Osteoblast (primary cell): ENCODE results near the gene PTPN22. TPM values are rescaled to one million over a fixed set of nuclear protein-coding genes. Genes with fewer than 3 reads are reported as not detected.

Experiments
- DNase-seq: peaks from one replicate; pipeline ENCODE4 v3.0.0; 2011; ENCODE audit warnings: low spot score, mixed read lengths; ENCODE audit not compliant: insufficient read length; ENCODE audit errors: missing footprints
- H2AFZ ChIP-seq: 2 replicates; pipeline ENCODE4 v1.6.0; 2011; ENCODE audit warnings: mild to moderate bottlenecking, low read length
- H3K27ac ChIP-seq: 2 replicates; pipeline ENCODE4 v1.5.1; 2011; ENCODE audit warnings: mild to moderate bottlenecking, low read depth, low read length, moderate library complexity
- H3K27me3 ChIP-seq: 2 replicates; pipeline ENCODE4 v1.6.0; 2012; ENCODE audit warnings: mild to moderate bottlenecking, control low read depth, inconsistent platforms, low read length, moderate library complexity; ENCODE audit not compliant: insufficient read depth
- H3K36me3 ChIP-seq: 2 replicates; pipeline ENCODE4 v1.5.1; 2011; ENCODE audit warnings: mild to moderate bottlenecking, low read length, control low read depth, moderate library complexity; ENCODE audit not compliant: insufficient read depth
- H3K4me1 ChIP-seq: 2 replicates; pipeline ENCODE4 v1.5.1; 2011; ENCODE audit warnings: mild to moderate bottlenecking, low read length, control low read depth, moderate library complexity; ENCODE audit not compliant: insufficient read depth
- H3K4me2 ChIP-seq: 2 replicates; pipeline ENCODE4 v1.6.0; 2011; ENCODE audit warnings: mild to moderate bottlenecking, low read length; ENCODE audit not compliant: insufficient read depth
- H3K4me3 ChIP-seq: fragments of 200-600 bp; sonication (generic); 3 replicates; pipeline ENCODE4 v1.5.1; 2012; ENCODE audit warnings: mild to moderate bottlenecking, low read length, inconsistent platforms; ENCODE audit not compliant: insufficient read depth
- H3K79me2 ChIP-seq: 2 replicates; pipeline ENCODE4 v1.6.0; 2012; ENCODE audit warnings: mild to moderate bottlenecking, low read length, control low read depth, inconsistent platforms; ENCODE audit not compliant: insufficient read depth
- H3K9me3 ChIP-seq: 2 replicates; pipeline ENCODE4 v1.5.1; 2011; ENCODE audit warnings: low read depth, low read length, control low read depth
- H4K20me1 ChIP-seq: 2 replicates; pipeline ENCODE4 v1.6.0; 2012; ENCODE audit warnings: mild to moderate bottlenecking, low read length, control low read depth; ENCODE audit not compliant: insufficient read depth
- total RNA-seq: library from RNA; depleted of rRNA; stranded (reverse); fragments of >200 nt; gene quantifications from 2 replicates; pipeline ENCODE4 v1.2.3, GENCODE V29; 2012
- TF ChIP-seq, protein P1 (sequence below): IDR thresholded peaks from 2 replicates; pipeline ENCODE4 v1.5.1; 2011; ENCODE audit warnings: mild to moderate bottlenecking, low read depth, low read length, moderate library complexity; ENCODE audit errors: extremely low read depth

The PTPN22 gene
- total RNA-seq, 1 donor, result 1.1 TPM

DNA sequence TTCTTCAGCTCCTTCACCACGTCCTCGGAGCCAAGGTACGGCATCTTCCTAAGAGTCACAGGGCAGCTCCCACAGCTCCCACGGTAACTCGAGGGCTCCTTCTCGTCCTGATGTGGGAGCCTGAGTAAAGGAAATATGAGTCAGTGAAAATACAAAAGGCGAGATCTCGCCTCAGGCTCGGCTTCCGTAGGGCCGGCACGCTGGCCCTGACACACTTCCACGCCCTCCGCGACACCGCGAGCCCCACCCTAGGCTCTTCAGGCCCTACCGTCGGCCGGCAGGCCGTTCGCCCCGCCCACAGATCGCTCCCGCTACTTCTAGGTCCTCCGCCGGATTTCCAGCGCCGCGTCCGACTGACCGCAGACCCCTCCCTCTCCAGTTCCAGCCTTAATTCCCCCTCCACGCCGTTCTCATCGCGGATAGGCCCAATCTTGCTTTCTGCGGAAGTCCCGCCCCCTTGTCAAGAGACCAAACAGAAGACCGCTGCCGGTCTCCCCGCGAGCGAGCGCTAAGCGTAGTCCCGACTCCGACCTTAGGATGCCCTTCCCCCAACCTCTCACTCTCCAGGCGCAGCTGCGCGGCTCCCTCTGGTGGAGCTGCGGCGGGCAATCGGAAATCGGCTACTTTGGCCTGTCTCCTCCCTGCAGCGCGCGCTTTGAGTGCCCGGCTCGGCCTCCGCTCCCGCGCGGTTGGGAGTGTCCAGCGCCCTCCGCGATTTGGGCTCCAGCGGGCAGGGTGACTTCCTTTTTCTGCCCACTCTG lies 33.3 kb upstream of the PTPN22 start, which contains the start of the genes AP4B1 and DCLRE1B:
Gene AP4B1 (minus strand): TSS at position 126 of the 761 bp plus-strand sequence. CDS start 82 bp downstream, at position 44.
Gene DCLRE1B (plus strand): TSS at position 653 of the 761 bp plus-strand sequence. CDS start 261 bp downstream, outside the sequence.
- peaks cover 38% of the 10 kb centered on the region for H3K79me2 ChIP-seq
- TF ChIP-seq, protein P1, sequence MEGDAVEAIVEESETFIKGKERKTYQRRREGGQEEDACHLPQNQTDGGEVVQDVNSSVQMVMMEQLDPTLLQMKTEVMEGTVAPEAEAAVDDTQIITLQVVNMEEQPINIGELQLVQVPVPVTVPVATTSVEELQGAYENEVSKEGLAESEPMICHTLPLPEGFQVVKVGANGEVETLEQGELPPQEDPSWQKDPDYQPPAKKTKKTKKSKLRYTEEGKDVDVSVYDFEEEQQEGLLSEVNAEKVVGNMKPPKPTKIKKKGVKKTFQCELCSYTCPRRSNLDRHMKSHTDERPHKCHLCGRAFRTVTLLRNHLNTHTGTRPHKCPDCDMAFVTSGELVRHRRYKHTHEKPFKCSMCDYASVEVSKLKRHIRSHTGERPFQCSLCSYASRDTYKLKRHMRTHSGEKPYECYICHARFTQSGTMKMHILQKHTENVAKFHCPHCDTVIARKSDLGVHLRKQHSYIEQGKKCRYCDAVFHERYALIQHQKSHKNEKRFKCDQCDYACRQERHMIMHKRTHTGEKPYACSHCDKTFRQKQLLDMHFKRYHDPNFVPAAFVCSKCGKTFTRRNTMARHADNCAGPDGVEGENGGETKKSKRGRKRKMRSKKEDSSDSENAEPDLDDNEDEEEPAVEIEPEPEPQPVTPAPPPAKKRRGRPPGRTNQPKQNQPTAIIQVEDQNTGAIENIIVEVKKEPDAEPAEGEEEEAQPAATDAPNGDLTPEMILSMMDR, result peak; percentile 63
- peaks cover 16% of the 10 kb centered on the region for H3K4me1 ChIP-seq
- peak within 1 kb of the TSS; percentile 98 for H2AFZ ChIP-seq
- H3K4me2 ChIP-seq, result peak within 1 kb of the TSS; percentile 97
- H4K20me1 ChIP-seq, result no peaks in the 10 kb centered on the region
- peak; percentile 96 for DNase-seq
- no peaks in the 10 kb centered on the region for H3K9me3 ChIP-seq
- peak within 1 kb of the TSS; percentile 90 for H3K4me3 ChIP-seq
- H3K27ac ChIP-seq, result peak within 1 kb of the TSS; percentile 93
- H3K27me3 ChIP-seq, result no peaks in the 10 kb centered on the region
- peaks cover 26% of the 10 kb centered on the region for H3K36me3 ChIP-seq

DNA sequence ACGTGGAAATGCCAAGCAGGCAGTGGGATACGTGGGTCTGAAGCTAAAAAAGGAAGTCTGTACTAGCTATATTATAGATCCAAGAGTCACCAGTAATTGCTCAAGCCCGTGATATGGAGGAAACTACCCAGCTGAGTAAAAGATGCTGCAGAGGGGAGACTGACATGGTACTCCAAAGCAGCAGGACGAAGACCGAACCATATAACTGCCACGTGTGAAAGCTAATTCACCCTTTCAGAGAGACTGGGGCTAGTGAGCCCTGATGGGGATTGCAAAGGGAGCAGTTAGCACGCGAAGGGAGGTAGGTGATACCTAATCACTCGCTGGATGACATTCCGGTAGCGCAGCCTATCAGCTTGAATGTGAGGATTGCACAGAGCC lies 32.8 kb upstream of the PTPN22 start:
- peak; percentile 86 for DNase-seq
- Histone ChIP-seq H3K27ac (peak overlapping the region; percentile 93), H3K4me2 (peak overlapping the region; percentile 97), H3K4me3 (peak overlapping the region; percentile 90), H3K79me2 (peaks cover 38% of the 10 kb centered on the region), H2AFZ (peak overlapping the region; percentile 94), H3K27me3 (no peaks in the 10 kb centered on the region), H4K20me1 (no peaks in the 10 kb centered on the region), H3K4me1 (peaks cover 16% of the 10 kb centered on the region), H3K9me3 (no peaks in the 10 kb centered on the region), H3K36me3 (peaks cover 31% of the 10 kb centered on the region)
- TF ChIP-seq, protein P1, result no peak

DNA sequence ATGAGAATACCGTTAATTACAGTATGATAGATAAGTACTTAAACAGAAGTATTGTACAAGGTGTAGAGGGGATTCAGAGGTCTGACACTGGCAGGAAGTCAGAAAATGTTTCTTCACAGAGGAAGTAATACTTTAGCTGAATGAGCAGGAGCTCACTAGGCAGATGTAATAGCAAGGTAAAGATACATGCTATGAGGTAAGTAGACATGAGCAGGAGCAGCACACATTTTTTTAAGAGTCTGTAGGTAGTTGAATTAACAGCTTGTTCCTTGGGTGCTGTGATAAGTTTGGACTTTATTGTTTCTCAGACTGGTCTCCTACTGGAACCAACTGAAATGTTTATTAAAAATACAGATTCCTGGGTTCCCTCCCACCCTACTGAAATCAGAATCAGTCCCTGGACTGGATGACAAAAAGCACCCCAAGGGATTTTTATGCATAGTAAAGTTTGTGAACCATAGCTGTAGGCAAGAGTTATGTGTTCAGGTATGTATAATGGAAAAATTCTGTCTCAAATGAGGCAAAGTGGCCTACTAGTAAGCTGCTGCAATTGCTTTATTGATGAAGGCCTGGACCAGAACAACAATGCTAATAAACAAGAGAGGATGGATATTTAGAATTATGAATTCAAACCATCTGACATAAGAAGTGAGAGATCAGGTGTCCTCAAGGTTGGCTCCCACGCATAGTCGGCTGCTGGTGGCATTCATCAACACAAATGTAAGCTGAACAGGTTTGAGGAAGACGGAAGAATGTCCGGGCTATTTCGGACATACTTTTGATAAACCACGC lies 32.2 kb upstream of the PTPN22 start:
- no peak for DNase-seq
- Histone ChIP-seq H3K9me3 (no peaks in the 10 kb centered on the region), H3K4me2 (peak overlapping the region; percentile 97), H3K4me3 (peak overlapping the region; percentile 90), H3K4me1 (peaks cover 16% of the 10 kb centered on the region), H4K20me1 (no peaks in the 10 kb centered on the region), H2AFZ (peak overlapping the region; percentile 94), H3K27me3 (no peaks in the 10 kb centered on the region), H3K27ac (peak overlapping the region; percentile 93), H3K79me2 (peaks cover 38% of the 10 kb centered on the region), H3K36me3 (peaks cover 29% of the 10 kb centered on the region)
- TF ChIP-seq, protein P1, result no peak

DNA sequence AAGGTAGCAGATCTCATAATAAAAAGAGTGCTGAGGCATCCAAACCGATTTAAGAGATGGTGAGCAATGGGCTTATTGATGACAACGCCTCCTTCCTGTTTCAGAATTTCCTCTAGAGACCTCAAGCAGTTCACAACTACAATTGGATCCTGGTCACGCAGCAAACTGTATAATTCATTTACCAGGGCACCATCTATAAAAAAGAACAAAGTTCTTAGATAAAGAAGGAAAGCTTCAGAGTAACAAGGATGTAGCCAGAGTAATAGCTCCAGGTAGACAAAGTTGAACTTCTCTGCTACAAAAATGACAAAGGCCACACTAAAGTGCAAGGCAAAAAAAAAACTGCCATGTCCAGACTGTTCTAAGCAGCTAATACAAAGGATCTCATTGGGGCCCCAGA lies 29.7 kb upstream of the PTPN22 start:
- Histone ChIP-seq H3K27me3 (no peaks in the 10 kb centered on the region), H4K20me1 (no peaks in the 10 kb centered on the region), H3K4me1 (peaks cover 18% of the 10 kb centered on the region), H2AFZ (no peak overlapping the region), H3K27ac (no peak overlapping the region), H3K79me2 (peaks cover 33% of the 10 kb centered on the region), H3K9me3 (no peaks in the 10 kb centered on the region), H3K36me3 (peaks cover 39% of the 10 kb centered on the region), H3K4me3 (no peak overlapping the region), H3K4me2 (no peak overlapping the region)
- no peak for DNase-seq
- TF ChIP-seq, protein P1, result no peak
